NCI-H748 treated with DMSO at 0.1 percent for 48 hours (cell line): ENCODE results near the gene HNF4A.
"Not testable (repeated sequence)": the region's sequence is repeated elsewhere in the genome, so short reads cannot be mapped to it uniquely, and the experiment has no call there.

ENCODE experiments used
- DNase-seq: peaks from one replicate; lab custom pipeline; 2025; lab: John Stamatoyannopoulos, UW

Gene HNF4A

GRCh38 chr20:44345941-44346340 lies 9.6 kb upstream of the HNF4A start:
- not testable (repeated sequence) for DNase-seq

GRCh38 chr20:44348168-44348659 lies 7.3 kb upstream of the HNF4A start:
- no peak for DNase-seq

GRCh38 chr20:44349349-44349748 lies 6.2 kb upstream of the HNF4A start:
- no peak for DNase-seq

GRCh38 chr20:44350567-44350966 lies 4.9 kb upstream of the HNF4A start:
- DNase-seq, result no peak

- DNase-seq, result no peak
Observed at GRCh38 chr20:44354979-44355497, 461 bp upstream of the HNF4A start.

GRCh38 chr20:44356353-44356723 lies 839 bp downstream of the HNF4A start:
- no peak for DNase-seq

GRCh38 chr20:44357020-44357419 lies 1.5 kb downstream of the HNF4A start:
- DNase-seq, result no peak

- no peak for DNase-seq
Observed at GRCh38 chr20:44357555-44358125, 2.1 kb downstream of the HNF4A start.

- no peak for DNase-seq
Observed at GRCh38 chr20:44358776-44359175, 3.3 kb downstream of the HNF4A start.

- DNase-seq, result no peak
Observed at GRCh38 chr20:44360221-44360620, 4.7 kb downstream of the HNF4A start.

- no peak for DNase-seq
Observed at GRCh38 chr20:44361021-44361420, 5.5 kb downstream of the HNF4A start.

- DNase-seq, result no peak
Observed at GRCh38 chr20:44362466-44362940, 7.0 kb downstream of the HNF4A start.

- no peak for DNase-seq
Observed at GRCh38 chr20:44364068-44364467, 8.6 kb downstream of the HNF4A start.

- no peak for DNase-seq
Observed at GRCh38 chr20:44364780-44365179, 9.3 kb downstream of the HNF4A start.

- DNase-seq, result no peak
Observed at GRCh38 chr20:44367746-44368145, 12.2 kb downstream of the HNF4A start.

GRCh38 chr20:44370639-44371218 lies 15.2 kb downstream of the HNF4A start:
- DNase-seq, result no peak

GRCh38 chr20:44382641-44383040 lies 27.1 kb downstream of the HNF4A start:
- DNase-seq, result no peak

- DNase-seq, result peak; percentile 70
Observed at GRCh38 chr20:44384423-44385027, 29.0 kb downstream of the HNF4A start.

- DNase-seq, result peak; percentile 20
Observed at GRCh38 chr20:44388466-44389023, 33.0 kb downstream of the HNF4A start.

- DNase-seq, result no peak
Observed at GRCh38 chr20:44389871-44390270, 34.4 kb downstream of the HNF4A start.

- no peak for DNase-seq
Observed at GRCh38 chr20:44390280-44390679, 34.8 kb downstream of the HNF4A start.

GRCh38 chr20:44392088-44392775 lies 36.7 kb downstream of the HNF4A start:
- no peak for DNase-seq
